HEK293T (cell line): ENCODE data around the gene ADNP2.
A peak's percentile ranks its signal among the peaks of the same experiment; 100 is the strongest.

Experiments
- CTCF ChIA-PET: fragments of 350-600 bp; formaldehyde crosslinking; extraction: SDS; loops from one replicate; lab custom pipeline; 2021; ENCODE audit warnings: antibody characterized with exemption, inconsistent platforms; lab: Yijun Ruan, JAX
- POLR2A ChIA-PET: fragments of 350-600 bp; formaldehyde crosslinking; extraction: SDS; loops from one replicate; lab custom pipeline; 2020; ENCODE audit warnings: antibody characterized with exemption, inconsistent platforms; lab: Yijun Ruan, JAX
- DNase-seq: peaks from one replicate; pipeline ENCODE4 v3.0.0; 2012; ENCODE audit warnings: mixed read lengths; ENCODE audit errors: extremely low spot score
- ARNT ChIP-seq: fragments of 450-650 bp; IDR thresholded peaks from 2 replicates; pipeline ENCODE4 v1.6.1; 2017; ENCODE audit warnings: mild to moderate bottlenecking
- BHLHE40 ChIP-seq: fragments of 450-650 bp; IDR thresholded peaks from 2 replicates; pipeline ENCODE4 v1.6.1; 2016; ENCODE audit warnings: mild to moderate bottlenecking, moderate library complexity, borderline replicate concordance
- CTBP1 ChIP-seq: fragments of 450-650 bp; IDR thresholded peaks from 2 replicates; pipeline ENCODE4 v1.6.1; 2016; ENCODE audit warnings: borderline replicate concordance
- ELF4 ChIP-seq: fragments of 450-650 bp; IDR thresholded peaks from 2 replicates; pipeline ENCODE4 v1.6.1; 2017; ENCODE audit warnings: antibody characterized with exemption
- FOXA1 ChIP-seq: fragments of 450-650 bp; IDR thresholded peaks from 2 replicates; pipeline ENCODE4 v1.6.1; 2016; ENCODE audit warnings: mild to moderate bottlenecking
- FOXK2 ChIP-seq: fragments of 450-650 bp; IDR thresholded peaks from 2 replicates; pipeline ENCODE4 v1.6.1; 2016; ENCODE audit warnings: mild to moderate bottlenecking
- FOXM1 ChIP-seq: fragments of 450-650 bp; IDR thresholded peaks from 2 replicates; pipeline ENCODE4 v1.6.1; 2017; ENCODE audit warnings: mild to moderate bottlenecking, borderline replicate concordance
- HDGF ChIP-seq: fragments of 450-650 bp; IDR thresholded peaks from 2 replicates; pipeline ENCODE4 v1.6.1; 2017; ENCODE audit warnings: antibody characterized with exemption, borderline replicate concordance
- L3MBTL2 ChIP-seq: fragments of 450-650 bp; conservative IDR thresholded peaks from 2 replicates; pipeline ENCODE4 v1.6.1; 2016; ENCODE audit warnings: mild to moderate bottlenecking
- LEF1 ChIP-seq: fragments of 450-650 bp; IDR thresholded peaks from 2 replicates; pipeline ENCODE4 v1.6.1; 2017; ENCODE audit warnings: mild to moderate bottlenecking, borderline replicate concordance
- NFRKB ChIP-seq: fragments of 450-650 bp; IDR thresholded peaks from 2 replicates; pipeline ENCODE4 v1.6.1; 2016; ENCODE audit warnings: mild to moderate bottlenecking, moderate library complexity
- SP1 ChIP-seq: fragments of 450-650 bp; IDR thresholded peaks from 2 replicates; pipeline ENCODE4 v1.6.1; 2017
- SUZ12 ChIP-seq: fragments of 450-650 bp; IDR thresholded peaks from 2 replicates; pipeline ENCODE4 v1.6.1; 2016; ENCODE audit warnings: mild to moderate bottlenecking
- TARDBP ChIP-seq: fragments of 450-650 bp; IDR thresholded peaks from 2 replicates; pipeline ENCODE4 v1.6.1; 2016
- ZNF384 ChIP-seq: fragments of 450-650 bp; IDR thresholded peaks from 2 replicates; pipeline ENCODE4 v1.6.1; 2016
- TF ChIP-seq, protein P1 (sequence below): fragments of 450-650 bp; IDR thresholded peaks from 2 replicates; pipeline ENCODE4 v1.6.1; 2016

Gene ADNP2

DNA sequence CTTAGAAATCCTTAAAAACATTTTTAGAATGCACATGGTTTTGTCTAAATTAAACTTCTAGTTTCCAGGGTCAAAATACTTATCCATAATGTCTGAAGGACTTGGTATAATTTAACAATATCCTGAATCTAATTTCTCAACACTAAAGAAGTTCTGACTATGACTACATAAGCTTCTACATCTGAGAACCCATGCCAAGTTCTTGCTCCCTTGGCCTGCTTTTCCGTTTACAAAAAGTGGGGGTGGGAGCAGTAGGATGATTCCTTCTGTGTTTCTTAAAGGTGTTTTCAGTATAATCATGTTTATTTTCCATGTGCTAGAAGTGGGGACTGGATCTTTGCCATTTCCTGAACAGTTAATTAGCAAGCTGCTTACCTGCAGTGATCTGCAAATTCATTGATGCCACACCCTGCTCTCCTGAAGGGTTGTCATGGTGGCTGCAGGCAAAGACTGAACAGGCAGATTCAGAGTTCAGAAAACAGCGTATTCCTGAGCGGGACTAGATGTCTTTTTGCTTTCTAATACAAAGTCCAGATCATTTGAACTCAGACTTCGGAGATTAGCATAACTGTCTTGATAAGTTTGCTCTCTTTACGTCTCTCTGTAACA, 36.2 kb downstream of the ADNP2 start:
- ChIA-PET POLR2A (no interaction called here), CTCF (no interaction called here)
- DNase-seq: no peak
- TF ChIP-seq BHLHE40: no peak
- TF ChIP-seq, protein P1, sequence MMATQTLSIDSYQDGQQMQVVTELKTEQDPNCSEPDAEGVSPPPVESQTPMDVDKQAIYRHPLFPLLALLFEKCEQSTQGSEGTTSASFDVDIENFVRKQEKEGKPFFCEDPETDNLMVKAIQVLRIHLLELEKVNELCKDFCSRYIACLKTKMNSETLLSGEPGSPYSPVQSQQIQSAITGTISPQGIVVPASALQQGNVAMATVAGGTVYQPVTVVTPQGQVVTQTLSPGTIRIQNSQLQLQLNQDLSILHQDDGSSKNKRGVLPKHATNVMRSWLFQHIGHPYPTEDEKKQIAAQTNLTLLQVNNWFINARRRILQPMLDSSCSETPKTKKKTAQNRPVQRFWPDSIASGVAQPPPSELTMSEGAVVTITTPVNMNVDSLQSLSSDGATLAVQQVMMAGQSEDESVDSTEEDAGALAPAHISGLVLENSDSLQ: no peak
- TF ChIP-seq NFRKB: no peak
- TF ChIP-seq FOXA1: no peak
- TF ChIP-seq SP1: no peak
- TF ChIP-seq ZNF384: no peak
- TF ChIP-seq ARNT: no peak
- no peak for TF ChIP-seq TARDBP
- TF ChIP-seq FOXM1: no peak
- TF ChIP-seq ELF4: no peak
- TF ChIP-seq HDGF: no peak
- no peak for TF ChIP-seq FOXK2
- TF ChIP-seq L3MBTL2: no peak
- no peak for TF ChIP-seq SUZ12

DNA sequence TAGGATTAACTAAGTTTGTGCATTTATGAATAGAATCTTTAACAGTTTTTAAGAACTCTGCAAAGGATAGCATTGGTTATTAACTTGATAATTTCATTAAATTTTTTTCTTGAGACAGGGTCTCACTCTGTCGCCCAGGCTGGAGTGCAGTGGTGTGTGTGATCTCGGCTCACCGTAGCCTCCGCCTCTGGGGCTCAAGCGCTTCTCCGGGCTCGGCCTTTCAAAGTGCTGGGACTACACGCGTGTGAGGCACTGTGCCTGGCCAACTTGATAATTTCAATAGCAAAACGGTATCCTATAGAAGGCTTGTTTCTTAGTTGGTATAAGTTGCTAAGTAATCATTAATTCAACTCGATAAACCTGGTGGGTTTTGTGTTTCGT, 38.0 kb downstream of the ADNP2 start:
- ChIA-PET CTCF (no interaction called here), POLR2A (no interaction called here)
- no peak for TF ChIP-seq BHLHE40
- no peak for TF ChIP-seq FOXA1
- TF ChIP-seq SUZ12: no peak
- TF ChIP-seq TARDBP: no peak
- no peak for TF ChIP-seq FOXM1
- DNase-seq: no peak

DNA sequence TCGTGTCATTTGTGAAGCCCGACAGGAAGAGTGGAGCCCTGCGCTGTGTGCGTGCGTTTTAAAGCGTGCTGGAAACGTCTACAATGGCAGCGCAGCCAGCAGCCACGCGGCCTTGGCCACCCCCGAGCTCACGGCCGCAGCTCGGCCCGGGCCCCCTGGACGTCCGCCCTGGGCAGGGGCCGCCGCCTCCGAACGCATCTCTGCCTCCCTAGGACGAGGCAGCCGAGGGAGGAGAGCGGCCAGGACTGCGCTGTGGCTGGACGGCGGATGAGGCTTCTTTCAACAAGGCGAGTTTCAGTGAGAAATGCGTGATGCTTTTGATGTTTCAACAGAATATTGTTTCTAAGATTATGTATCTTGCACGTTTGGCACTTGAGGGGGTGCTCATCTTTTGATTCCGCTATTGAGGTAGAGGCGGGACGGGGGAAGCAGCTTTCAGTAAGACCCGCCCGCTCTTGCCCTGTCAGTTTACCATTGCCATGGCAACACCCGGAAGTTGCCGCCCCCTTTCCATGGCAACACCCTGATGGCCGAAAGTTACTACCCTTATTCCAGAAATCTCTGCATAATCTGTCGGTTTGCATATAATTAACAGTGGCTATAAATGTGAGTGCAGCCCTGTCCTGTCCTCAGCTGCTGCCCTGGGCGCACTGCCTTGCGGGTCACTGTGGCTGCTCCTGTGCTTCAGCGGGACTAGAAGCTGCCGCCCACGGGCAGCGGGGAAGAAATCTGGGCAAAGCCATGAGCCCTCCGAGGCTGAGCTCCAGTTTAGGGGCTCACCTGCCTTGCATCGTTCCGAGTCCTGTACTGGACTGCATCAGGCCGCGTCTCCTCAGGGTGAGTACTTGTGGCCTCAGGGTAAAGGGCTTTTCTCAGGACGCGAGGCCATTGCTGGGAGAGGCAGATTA, 38.6 kb downstream of the ADNP2 start:
- CTCF ChIA-PET: no interaction called here
- POLR2A ChIA-PET: no interaction called here
- TF ChIP-seq ELF4 (no peak), TARDBP (no peak), FOXM1 (no peak), FOXA1 (no peak), CTBP1 (no peak)
- TF ChIP-seq, protein P1: peak; percentile 46
- DNase-seq: no peak

DNA sequence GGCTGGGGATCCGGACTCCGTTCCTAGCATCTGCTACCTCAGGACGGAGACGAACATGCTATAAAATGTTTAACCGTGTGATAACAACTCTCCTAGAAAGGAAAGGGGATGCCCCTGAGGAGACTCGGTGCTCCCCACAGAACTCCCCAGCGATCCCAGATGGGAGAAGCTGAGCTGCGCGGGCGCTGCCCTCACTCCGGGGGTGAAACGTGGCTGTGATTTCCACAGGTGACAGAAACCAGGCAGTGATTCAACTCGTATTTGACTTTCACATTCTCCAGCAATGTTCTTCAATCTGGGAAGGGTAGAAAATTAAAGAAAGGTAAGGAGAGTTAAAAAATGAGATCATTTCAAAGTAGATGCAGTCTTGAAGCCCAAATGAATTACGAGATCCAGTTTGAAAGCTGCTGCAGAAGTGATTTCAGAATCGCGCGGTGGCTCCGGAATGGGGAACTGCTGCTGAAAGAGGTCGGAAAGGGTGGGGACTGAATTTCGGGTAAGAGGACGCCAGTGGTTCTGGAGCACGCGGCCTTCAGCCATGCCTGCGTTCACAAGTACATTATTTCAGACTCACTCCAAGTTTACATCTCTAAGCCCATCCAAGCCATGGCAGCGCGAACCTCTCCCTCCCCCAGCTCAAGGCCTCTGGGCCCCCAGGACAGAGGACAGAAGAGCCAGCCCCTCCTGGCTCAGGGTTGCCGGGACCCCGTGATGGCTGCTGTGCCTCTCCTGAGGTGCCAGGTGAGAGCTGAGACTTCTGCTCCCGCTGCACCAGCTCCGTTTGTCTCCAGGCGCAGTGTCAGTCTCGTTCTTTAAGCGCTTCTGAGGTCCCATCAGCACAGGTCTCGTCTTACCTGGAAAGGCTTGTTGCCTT, 39.5 kb downstream of the ADNP2 start:
- no peak for DNase-seq
- POLR2A ChIA-PET: no interaction called here
- CTCF ChIA-PET: no interaction called here
- TF ChIP-seq NFRKB: no peak
- no peak for TF ChIP-seq SUZ12
- no peak for TF ChIP-seq L3MBTL2
- TF ChIP-seq HDGF: no peak
- TF ChIP-seq BHLHE40: no peak

DNA sequence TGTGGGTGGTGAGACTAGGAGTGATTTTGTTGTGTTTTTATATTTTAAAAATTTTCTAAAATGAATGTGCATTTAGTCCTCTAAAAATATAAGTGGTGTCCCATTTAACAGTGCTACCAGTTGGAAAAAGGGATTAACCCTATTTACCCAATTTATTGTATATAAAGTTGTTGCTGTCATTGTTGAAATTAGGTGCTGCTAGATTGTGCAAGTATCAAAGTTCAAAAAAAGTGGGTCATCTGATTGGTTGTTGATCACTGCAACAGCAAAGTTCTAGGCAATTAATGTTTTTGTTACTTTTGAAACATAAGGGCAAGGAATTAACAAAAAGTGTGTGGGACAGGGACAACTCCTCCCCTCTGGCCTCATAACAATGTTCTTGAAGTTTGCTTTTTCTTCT, 40.6 kb downstream of the ADNP2 start:
- ChIA-PET CTCF (no interaction called here), POLR2A (no interaction called here)
- DNase-seq: no peak
- TF ChIP-seq FOXM1: no peak
- TF ChIP-seq ZNF384: no peak
- no peak for TF ChIP-seq CTBP1
- TF ChIP-seq HDGF: no peak
- no peak for TF ChIP-seq FOXA1
- TF ChIP-seq LEF1: no peak
- no peak for TF ChIP-seq ELF4
- TF ChIP-seq BHLHE40: no peak
- TF ChIP-seq, protein P1: no peak
- no peak for TF ChIP-seq FOXK2
- no peak for TF ChIP-seq NFRKB
- no peak for TF ChIP-seq TARDBP
- no peak for TF ChIP-seq ARNT
- no peak for TF ChIP-seq SUZ12
- no peak for TF ChIP-seq SP1

DNA sequence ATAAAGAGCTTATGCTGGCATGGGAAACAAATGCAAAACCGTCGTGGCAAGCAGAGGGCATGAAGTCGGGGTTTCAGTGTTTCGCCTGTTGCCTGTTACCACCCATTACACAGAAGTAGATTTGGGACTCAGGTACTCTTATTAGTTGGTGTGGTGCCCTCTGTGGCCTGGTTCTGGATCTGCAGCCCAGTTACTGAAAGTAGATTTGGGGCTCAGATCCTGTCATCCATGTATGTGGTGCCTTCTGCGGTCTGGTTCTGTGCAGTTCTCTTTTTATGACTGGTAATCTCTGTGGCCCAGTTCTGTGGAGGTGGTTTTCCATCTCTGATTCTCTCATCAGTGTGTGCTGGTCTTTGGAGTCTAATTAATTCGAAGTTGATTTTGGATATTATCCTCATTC, 45.2 kb downstream of the ADNP2 start:
- TF ChIP-seq HDGF (no peak), NFRKB (no peak), FOXM1 (no peak), SUZ12 (no peak), L3MBTL2 (no peak), FOXK2 (no peak), FOXA1 (no peak), LEF1 (no peak), ELF4 (no peak), CTBP1 (no peak), BHLHE40 (no peak), ZNF384 (no peak), TARDBP (no peak), SP1 (no peak), ARNT (no peak)
- TF ChIP-seq, protein P1: no peak
- ChIA-PET POLR2A (no interaction called here), CTCF (no interaction called here)
- DNase-seq: peak; percentile 13
